ENCODE measurements around the gene ZNF831. TPM values are rescaled to one million over a fixed set of nuclear protein-coding genes. Genes with fewer than 3 reads are reported as not detected.

ZNF831 gene
- total RNA-seq, 1 donor from 2014 or later, result 1.0 TPM

DNA sequence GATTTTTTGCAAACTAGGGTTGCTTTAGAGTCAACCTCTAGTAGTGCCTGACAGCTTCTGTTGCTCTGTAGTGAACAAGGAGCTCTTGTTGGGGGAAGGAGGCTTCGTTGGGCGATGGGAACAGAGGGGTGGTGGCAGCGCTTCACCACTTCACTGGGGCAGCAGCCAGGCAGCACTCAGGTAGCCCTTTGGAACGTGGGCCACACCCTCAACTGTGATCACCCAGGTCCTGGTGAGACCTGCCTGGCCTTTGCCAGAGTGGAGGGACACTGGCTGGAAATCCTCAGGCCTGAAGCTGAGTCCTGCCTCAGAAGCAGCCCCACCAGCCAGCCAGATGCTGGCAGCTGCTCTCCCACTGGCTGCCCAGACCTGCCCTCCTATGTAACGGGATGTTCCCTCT, 126.4 kb downstream of the ZNF831 start:
- DNase-seq, result no peak
- TF ChIP-seq, protein P1, sequence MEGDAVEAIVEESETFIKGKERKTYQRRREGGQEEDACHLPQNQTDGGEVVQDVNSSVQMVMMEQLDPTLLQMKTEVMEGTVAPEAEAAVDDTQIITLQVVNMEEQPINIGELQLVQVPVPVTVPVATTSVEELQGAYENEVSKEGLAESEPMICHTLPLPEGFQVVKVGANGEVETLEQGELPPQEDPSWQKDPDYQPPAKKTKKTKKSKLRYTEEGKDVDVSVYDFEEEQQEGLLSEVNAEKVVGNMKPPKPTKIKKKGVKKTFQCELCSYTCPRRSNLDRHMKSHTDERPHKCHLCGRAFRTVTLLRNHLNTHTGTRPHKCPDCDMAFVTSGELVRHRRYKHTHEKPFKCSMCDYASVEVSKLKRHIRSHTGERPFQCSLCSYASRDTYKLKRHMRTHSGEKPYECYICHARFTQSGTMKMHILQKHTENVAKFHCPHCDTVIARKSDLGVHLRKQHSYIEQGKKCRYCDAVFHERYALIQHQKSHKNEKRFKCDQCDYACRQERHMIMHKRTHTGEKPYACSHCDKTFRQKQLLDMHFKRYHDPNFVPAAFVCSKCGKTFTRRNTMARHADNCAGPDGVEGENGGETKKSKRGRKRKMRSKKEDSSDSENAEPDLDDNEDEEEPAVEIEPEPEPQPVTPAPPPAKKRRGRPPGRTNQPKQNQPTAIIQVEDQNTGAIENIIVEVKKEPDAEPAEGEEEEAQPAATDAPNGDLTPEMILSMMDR (IDR thresholded peaks at IDR 0.05), result no peak
- ATAC-seq, result peak in 1 of 2 donors; percentile 48
- Histone ChIP-seq H3K36me3 (no peaks in the 10 kb centered on the region), H3K27me3 (ENCODE audit: low read depth) (peaks cover 15% of the 10 kb centered on the region), H3K4me1 (no peaks in the 10 kb centered on the region), H3K4me3 (no peak overlapping the region), H3K27ac (no peak overlapping the region), H3K9me3 (no peaks in the 10 kb centered on the region)
- intact Hi-C loops (cut with DNase I), result no loop called here

DNA sequence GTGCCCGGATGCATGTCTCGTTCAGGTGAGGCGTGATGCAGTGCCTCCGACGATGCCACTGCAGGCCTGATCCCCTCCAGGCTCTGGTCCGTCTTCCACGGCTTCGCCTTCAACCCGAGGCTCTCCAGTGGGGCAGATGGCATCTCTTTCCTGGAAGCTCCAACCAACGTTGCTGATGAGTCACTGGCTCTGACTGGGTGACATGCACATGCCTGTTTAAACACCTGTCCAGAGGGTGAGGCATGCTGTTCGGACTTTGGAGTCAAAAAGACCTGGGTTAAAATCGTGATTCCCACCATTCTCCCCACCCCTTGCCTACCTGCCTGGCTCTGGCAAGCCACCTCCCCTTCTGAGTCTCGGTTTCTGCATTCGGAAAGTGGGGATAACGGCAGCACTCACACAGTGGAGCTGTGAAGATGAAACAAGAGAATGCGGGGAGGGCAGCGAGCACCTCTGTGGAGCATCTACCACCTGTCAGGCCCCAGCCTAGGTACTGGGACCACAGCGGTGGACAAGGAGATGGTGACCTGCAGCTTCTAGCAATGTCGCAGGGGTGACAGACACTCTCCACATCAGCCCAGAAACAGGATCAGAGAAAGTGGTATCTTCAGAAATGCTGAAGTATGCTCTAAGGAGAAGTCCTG, 128.2 kb downstream of the ZNF831 start:
- H3K4me1 ChIP-seq, result no peaks in the 10 kb centered on the region
- H3K4me3 ChIP-seq, result no peak overlapping the region
- H3K27me3 ChIP-seq (ENCODE audit: low read depth), result peaks cover 19% of the 10 kb centered on the region
- H3K27ac ChIP-seq, result no peak overlapping the region
- DNase-seq, result no peak
- TF ChIP-seq, protein P1 (IDR thresholded peaks at IDR 0.05), result no peak
- H3K36me3 ChIP-seq, result no peaks in the 10 kb centered on the region
- intact Hi-C loops (cut with DNase I), result no loop called here
- no peaks in the 10 kb centered on the region for H3K9me3 ChIP-seq
- no peak for ATAC-seq

DNA sequence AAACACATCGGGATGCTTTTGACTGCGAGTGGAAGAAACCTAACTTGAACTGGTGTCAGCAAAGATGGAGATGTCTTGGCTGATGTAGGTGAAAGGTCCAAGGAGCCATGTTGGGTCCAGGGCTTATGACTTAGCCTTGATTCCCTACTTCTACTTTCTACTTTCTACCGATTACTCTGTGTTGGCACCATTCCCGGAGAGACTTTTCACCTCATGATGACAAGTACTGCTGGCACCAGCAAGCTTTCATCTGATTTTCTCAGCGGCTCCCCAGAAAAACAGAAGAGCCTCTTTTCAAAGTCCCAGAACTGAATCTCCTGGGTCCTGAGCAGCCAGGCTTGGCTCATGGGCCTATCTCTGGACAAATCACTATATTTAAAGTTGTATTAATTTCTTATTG, 131.9 kb downstream of the ZNF831 start:
- no peak for ATAC-seq
- TF ChIP-seq, protein P1 (IDR thresholded peaks at IDR 0.05), result no peak
- no peaks in the 10 kb centered on the region for H3K9me3 ChIP-seq
- H3K36me3 ChIP-seq, result no peaks in the 10 kb centered on the region
- intact Hi-C loops (cut with DNase I), result no loop called here
- no peak overlapping the region for H3K27ac ChIP-seq
- H3K4me3 ChIP-seq, result no peak overlapping the region
- DNase-seq, result no peak
- H3K4me1 ChIP-seq, result no peaks in the 10 kb centered on the region
- H3K27me3 ChIP-seq (ENCODE audit: low read depth), result peaks cover 37% of the 10 kb centered on the region

DNA sequence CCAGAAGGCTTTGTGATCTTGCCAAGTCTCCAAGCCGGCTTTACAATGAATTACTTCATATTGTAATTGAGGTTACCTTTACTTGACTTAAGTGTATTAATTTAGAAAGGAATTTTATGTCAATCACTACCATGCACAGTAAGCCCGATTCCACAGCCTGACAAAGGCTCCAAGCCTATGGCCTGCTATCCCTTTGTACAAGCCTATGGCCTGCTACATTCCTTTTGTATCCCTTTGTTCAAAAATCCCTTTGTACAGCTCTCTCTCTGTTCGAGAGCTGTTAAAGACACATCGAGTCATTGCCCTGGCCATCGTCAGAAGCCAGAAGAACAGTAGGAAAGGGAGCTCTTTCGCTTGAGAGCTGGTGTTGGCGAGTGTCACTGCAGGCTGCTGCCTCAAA, 134.1 kb downstream of the ZNF831 start:
- Histone ChIP-seq H3K27me3 (ENCODE audit: low read depth) (peaks cover 57% of the 10 kb centered on the region), H3K4me1 (no peaks in the 10 kb centered on the region), H3K27ac (no peak overlapping the region), H3K4me3 (no peak overlapping the region), H3K36me3 (no peaks in the 10 kb centered on the region), H3K9me3 (no peaks in the 10 kb centered on the region)
- intact Hi-C loops (cut with DNase I), result no loop called here
- no peak for ATAC-seq
- TF ChIP-seq, protein P1 (IDR thresholded peaks at IDR 0.05), result no peak
- DNase-seq, result no peak

DNA sequence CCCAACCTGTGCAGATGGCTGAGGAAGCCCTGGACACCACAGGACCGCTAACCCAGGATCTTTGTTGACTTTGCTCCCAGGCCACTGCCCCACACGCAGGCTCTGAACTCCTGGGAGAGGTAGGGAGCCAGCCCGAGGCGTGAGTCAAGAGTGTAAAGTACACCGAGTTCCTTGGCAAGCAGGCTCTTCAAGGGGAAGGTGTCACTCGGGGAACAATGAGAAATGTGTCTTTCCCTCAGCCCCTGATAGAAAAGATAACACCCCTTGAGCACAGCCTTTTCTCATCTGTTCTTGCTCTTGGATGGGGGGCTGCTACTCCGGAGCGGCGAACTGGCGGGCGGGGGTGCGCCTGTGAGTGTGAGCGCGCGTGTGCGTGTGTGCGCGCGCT, 136.3 kb downstream of the ZNF831 start:
- H3K27me3 ChIP-seq (ENCODE audit: low read depth), result peaks cover 56% of the 10 kb centered on the region
- H3K9me3 ChIP-seq, result no peaks in the 10 kb centered on the region
- no peak for DNase-seq
- no peaks in the 10 kb centered on the region for H3K4me1 ChIP-seq
- peak in 1 of 2 donors; percentile 43 for ATAC-seq
- H3K4me3 ChIP-seq, result no peak overlapping the region
- TF ChIP-seq, protein P1 (IDR thresholded peaks at IDR 0.05), result no peak
- no peaks in the 10 kb centered on the region for H3K36me3 ChIP-seq
- intact Hi-C loops (cut with DNase I), result no loop called here
- H3K27ac ChIP-seq, result no peak overlapping the region
